Neuronal stem cell (in vitro differentiated cells): ENCODE results near the gene ARAP1.

ENCODE experiments used
- DNase-seq: peaks from one replicate; pipeline ENCODE4 v3.0.0-alpha.2; 2013; ENCODE audit warnings: low spot score
- H2AFZ ChIP-seq: one replicate; pipeline ENCODE4 v1.6.1; 2013; ENCODE audit warnings: mild to moderate bottlenecking, low read length, inconsistent platforms
- H2AK5ac ChIP-seq: 2 replicates; pipeline ENCODE4 v1.6.1; 2013; ENCODE audit warnings: low read depth, mild to moderate bottlenecking, inconsistent platforms, low read length, moderate library complexity, mixed read lengths
- H2BK120ac ChIP-seq: 2 replicates; pipeline ENCODE4 v1.6.1; 2013; ENCODE audit warnings: low read depth, mild to moderate bottlenecking, inconsistent platforms, low read length, moderate library complexity, mixed read lengths
- H2BK12ac ChIP-seq: one replicate; pipeline ENCODE4 v1.6.1; 2013; ENCODE audit warnings: low read length, inconsistent platforms
- H2BK15ac ChIP-seq: 2 replicates; pipeline ENCODE4 v1.6.1; 2013; ENCODE audit warnings: mild to moderate bottlenecking, low read length, inconsistent platforms, mixed read lengths
- H2BK5ac ChIP-seq: one replicate; pipeline ENCODE4 v1.6.1; 2013; ENCODE audit warnings: inconsistent platforms, mild to moderate bottlenecking, low read length, moderate library complexity
- H3K14ac ChIP-seq: one replicate; pipeline ENCODE4 v1.6.1; 2013; ENCODE audit warnings: low read length, inconsistent platforms
- H3K18ac ChIP-seq: 2 replicates; pipeline ENCODE4 v1.6.1; 2013; ENCODE audit warnings: low read length, inconsistent platforms
- H3K23ac ChIP-seq: 2 replicates; pipeline ENCODE4 v1.6.1; 2013; ENCODE audit warnings: low read depth, mild to moderate bottlenecking, mixed read lengths, low read length, inconsistent platforms; ENCODE audit not compliant: poor library complexity
- H3K27ac ChIP-seq: replicated peaks from 3 replicates; pipeline ENCODE4 v1.5.1; 2013; ENCODE audit warnings: low read length, inconsistent platforms
- H3K27me3 ChIP-seq, 3 experiments: 2 replicates each; pipeline ENCODE4 v1.6.1; 2013; ENCODE audit warnings: low read length in 3 of 3, mild to moderate bottlenecking in 2 of 3, inconsistent platforms in 1 of 3, low read depth in 1 of 3, mixed read lengths in 1 of 3, moderate library complexity in 1 of 3; ENCODE audit not compliant: control insufficient read depth in 3 of 3, insufficient read depth in 3 of 3
- H3K36me3 ChIP-seq, 2 donors: replicated peaks in 1 of 2; 2 replicates each; pipeline ENCODE4 v1.6.1; 2013; ENCODE audit warnings: low read length in 2 of 2; ENCODE audit not compliant: control insufficient read depth in 2 of 2, insufficient read depth in 2 of 2
- H3K4ac ChIP-seq: 2 replicates; pipeline ENCODE4 v1.6.1; 2013; ENCODE audit warnings: inconsistent platforms, mild to moderate bottlenecking, low read length, moderate library complexity
- H3K4me1 ChIP-seq, 2 donors: 1 replicate in 1 of 2; 2 replicates in 1 of 2; pipeline ENCODE4 v1.6.1; 2013; ENCODE audit warnings: low read length in 2 of 2, low read depth in 1 of 2; ENCODE audit not compliant: control insufficient read depth in 2 of 2, insufficient read depth in 1 of 2
- H3K4me2 ChIP-seq: one replicate; pipeline ENCODE4 v1.6.1; 2013; ENCODE audit warnings: mild to moderate bottlenecking, low read length, inconsistent platforms; ENCODE audit not compliant: insufficient read depth, poor library complexity, severe bottlenecking
- H3K4me3 ChIP-seq, 2 donors: 2 replicates each; pipeline ENCODE4 v1.5.1; 2013; ENCODE audit warnings: low read length in 2 of 2, mild to moderate bottlenecking in 2 of 2, inconsistent platforms in 1 of 2, moderate library complexity in 1 of 2
- H3K79me1 ChIP-seq: one replicate; pipeline ENCODE4 v1.6.1; 2013; ENCODE audit warnings: low read depth, mild to moderate bottlenecking, inconsistent platforms, low read length, moderate library complexity
- H3K9ac ChIP-seq: one replicate; pipeline ENCODE4 v1.6.1; 2013; ENCODE audit warnings: mild to moderate bottlenecking, low read depth, low read length, inconsistent platforms; ENCODE audit not compliant: poor library complexity
- H3K9me3 ChIP-seq, 2 donors: replicated peaks in 1 of 2; 2 replicates each; pipeline versions ENCODE3 to v1.6.1; 2013; ENCODE audit warnings: low read length in 2 of 2, mild to moderate bottlenecking in 2 of 2, inconsistent platforms in 1 of 2, low read depth in 1 of 2, mixed read lengths in 1 of 2, moderate library complexity in 1 of 2; ENCODE audit not compliant: control insufficient read depth in 2 of 2, insufficient read depth in 1 of 2
- H4K8ac ChIP-seq: one replicate; pipeline ENCODE4 v1.6.1; 2013; ENCODE audit warnings: low read depth, mild to moderate bottlenecking, inconsistent platforms, low read length, moderate library complexity
- H4K91ac ChIP-seq: one replicate; pipeline ENCODE4 v1.6.1; 2013; ENCODE audit warnings: low read length, low read depth, mild to moderate bottlenecking, inconsistent platforms; ENCODE audit not compliant: poor library complexity
- WGBS, 2 donors: extraction: QIAGEN DNeasy Blood & Tissue Kit; methylation state at CpG; one replicate each; pipeline ENCODE4 v1.1.7; 2013; ENCODE audit warnings: missing lambda C conversion rate in 2 of 2, mixed read lengths in 1 of 2; ENCODE audit not compliant: insufficient read length in 2 of 2, insufficient replicate concordance in 1 of 2; ENCODE audit errors: extremely low coverage in 2 of 2; 5-methylcytosine and 5-hydroxymethylcytosine counted together

ARAP1 gene

DNA sequence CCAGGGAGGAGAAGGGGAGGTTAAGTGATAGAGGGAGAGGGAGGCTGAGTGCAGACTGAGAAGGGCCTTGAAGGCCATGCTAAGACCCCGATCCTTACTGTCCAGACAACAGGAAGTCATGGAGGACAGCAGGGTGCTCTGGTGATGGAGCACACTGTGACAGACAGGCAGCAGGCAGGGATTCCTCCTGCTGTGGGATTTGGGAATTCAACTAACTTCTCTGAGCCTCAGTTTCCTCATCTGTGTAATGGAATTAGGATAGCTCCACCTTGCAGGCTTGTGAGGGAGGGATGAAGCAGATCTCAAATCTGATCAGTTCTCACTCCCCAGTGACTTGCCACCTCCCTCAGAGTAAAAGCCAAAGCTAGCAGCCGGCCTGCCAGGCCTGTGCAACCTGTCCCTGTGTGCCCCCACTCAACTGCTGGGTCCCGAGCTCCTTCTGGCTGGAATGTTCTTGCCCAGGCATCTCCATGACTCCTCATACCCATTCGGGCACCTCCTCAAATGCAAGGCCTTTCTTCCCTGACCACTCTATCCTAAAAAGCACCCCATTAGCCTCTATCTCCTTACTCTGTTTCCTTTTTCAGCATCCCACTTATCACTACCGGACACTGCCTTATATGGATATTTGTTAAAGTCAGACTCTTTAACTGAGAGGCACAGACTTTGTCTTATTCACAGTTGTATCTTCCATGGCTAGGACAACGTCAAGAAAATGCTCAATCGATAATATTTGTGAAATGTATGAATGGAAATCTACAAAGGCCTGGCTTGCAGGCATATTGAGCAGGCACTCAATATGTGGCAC lies 9.5 kb downstream of the ARAP1 start:
- Histone ChIP-seq H2AK5ac (no peak overlapping the region), H3K4ac (no peak overlapping the region), H3K23ac (no peak overlapping the region), H3K27ac (no peak overlapping the region), H4K91ac (no peak overlapping the region), H3K79me1 (peaks cover 7% of the 10 kb centered on the region), H3K9me3 (no peaks in the 10 kb centered on the region), H2BK5ac (no peak overlapping the region), H3K9ac (no peak overlapping the region), H3K4me1 (peaks cover 5 to 9% of the 10 kb centered on the region in 2 donors), H3K4me2 (no peak overlapping the region), H3K14ac (no peak overlapping the region), H3K27me3 (no peaks in the 10 kb centered on the region), H2BK15ac (no peak overlapping the region), H3K18ac (no peak overlapping the region), H2AFZ (no peak overlapping the region), H3K36me3 (no peaks in the 10 kb centered on the region), H2BK12ac (no peak overlapping the region), H2BK120ac (no peak overlapping the region), H3K4me3 (no peak overlapping the region), H4K8ac (no peak overlapping the region)
- DNase-seq: no peak
- WGBS, 2 donors: no CpG with 5 or more reads among the region's 7 CpGs

DNA sequence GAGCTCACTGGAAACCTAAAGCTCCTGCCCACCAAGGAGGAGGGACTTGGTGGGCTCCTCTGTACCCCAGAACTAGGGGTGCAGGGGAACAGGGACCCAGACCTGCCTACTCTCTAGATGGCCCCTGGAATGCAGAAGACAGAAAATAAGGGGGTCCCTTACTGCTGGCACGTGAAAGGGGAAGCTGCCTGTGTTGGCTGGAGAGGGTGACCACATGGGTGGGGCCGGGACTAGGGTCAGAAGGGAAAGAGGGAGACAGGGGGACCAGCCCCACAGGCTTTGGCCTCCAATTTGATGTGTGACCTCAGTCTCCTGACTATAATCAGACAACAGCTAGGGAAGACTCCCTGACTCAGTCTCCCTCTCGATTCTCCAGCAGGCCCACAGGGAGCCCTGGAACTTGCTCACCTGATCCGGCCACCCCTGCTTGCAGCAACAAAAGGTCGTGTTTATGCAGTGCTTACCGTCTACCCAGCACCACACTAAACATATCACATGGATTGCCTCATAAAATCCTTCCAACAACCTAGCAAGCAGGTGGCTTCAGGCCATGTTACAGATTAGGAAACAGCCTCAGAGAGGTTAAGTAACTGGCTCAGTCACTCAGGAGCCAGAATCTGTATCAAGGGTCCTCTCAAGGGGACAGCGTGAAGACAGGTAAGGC lies 10.2 kb downstream of the ARAP1 start:
- Histone ChIP-seq H2BK120ac (no peak overlapping the region), H3K18ac (peak overlapping the region; percentile 77), H3K4me2 (no peak overlapping the region), H3K27me3 (no peaks in the 10 kb centered on the region), H3K36me3 (no peaks in the 10 kb centered on the region), H2BK12ac (no peak overlapping the region), H2BK15ac (peak overlapping the region; percentile 31), H3K4ac (no peak overlapping the region), H3K9me3 (no peaks in the 10 kb centered on the region), H3K79me1 (peaks cover 7% of the 10 kb centered on the region), H2AK5ac (peak overlapping the region; percentile 60), H3K27ac (no peak overlapping the region), H3K23ac (peak overlapping the region; percentile 49), H2BK5ac (peak overlapping the region; percentile 46), H4K8ac (no peak overlapping the region), H3K4me3 (no peak overlapping the region), H3K4me1 (peaks cover 5 to 9% of the 10 kb centered on the region in 2 donors), H2AFZ (peak overlapping the region; percentile 85), H3K9ac (no peak overlapping the region), H3K14ac (no peak overlapping the region), H4K91ac (peak overlapping the region; percentile 75)
- no peak for DNase-seq
- WGBS, 2 donors: no CpG with 5 or more reads among the region's 7 CpGs

DNA sequence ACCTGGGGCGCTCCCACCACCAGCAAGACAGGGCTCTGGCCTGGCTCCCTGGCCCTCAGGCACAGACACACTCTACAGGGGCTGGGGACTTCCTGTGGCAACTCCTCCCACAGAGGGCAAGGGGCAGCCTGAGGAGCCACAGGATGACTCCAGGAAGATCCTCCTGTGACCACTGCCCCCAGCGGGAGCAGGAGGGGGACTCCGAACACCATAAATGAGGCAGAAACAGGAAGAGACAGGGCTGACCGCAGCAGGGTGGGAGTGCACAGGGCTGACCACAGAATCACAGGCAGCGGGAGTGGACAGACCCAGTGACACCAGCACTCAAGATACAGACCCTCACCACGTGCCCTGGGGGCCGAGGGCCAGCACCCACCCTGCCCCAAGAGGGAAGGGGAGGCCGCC lies 10.8 kb downstream of the ARAP1 start:
- H3K79me1 ChIP-seq: peaks cover 7% of the 10 kb centered on the region
- peaks cover 6 to 11% of the 10 kb centered on the region in 2 donors for H3K4me1 ChIP-seq
- H3K18ac ChIP-seq: peak overlapping the region; percentile 77
- no peaks in the 10 kb centered on the region for H3K36me3 ChIP-seq
- H3K23ac ChIP-seq: peak overlapping the region; percentile 49
- peak overlapping the region; percentile 85 for H2AFZ ChIP-seq
- H3K9me3 ChIP-seq: no peaks in the 10 kb centered on the region
- peak overlapping the region in 1 of 2 donors; percentile 31 for H3K4me3 ChIP-seq
- H4K8ac ChIP-seq: peak overlapping the region; percentile 24
- no peak overlapping the region for H3K9ac ChIP-seq
- peak overlapping the region; percentile 31 for H2BK15ac ChIP-seq
- H2BK5ac ChIP-seq: peak overlapping the region; percentile 46
- H3K27me3 ChIP-seq: no peaks in the 10 kb centered on the region
- DNase-seq: no peak
- H3K4ac ChIP-seq: no peak overlapping the region
- no CpG with 5 or more reads among the region's 8 CpGs for WGBS, 2 donors
- no peak overlapping the region for H2BK12ac ChIP-seq
- H2BK120ac ChIP-seq: no peak overlapping the region
- H3K4me2 ChIP-seq: no peak overlapping the region
- H4K91ac ChIP-seq: peak overlapping the region; percentile 75
- peak overlapping the region; percentile 75 for H3K14ac ChIP-seq
- H3K27ac ChIP-seq: no peak overlapping the region
- peak overlapping the region; percentile 60 for H2AK5ac ChIP-seq
